ENCODE results near the gene COL27A1.

The COL27A1 gene

GRCh38 chr9:114247077-114247476 is 91.7 kb downstream of the COL27A1 start:
- no peak for ATAC-seq

GRCh38 chr9:114247491-114247890 is 92.2 kb downstream of the COL27A1 start:
- no peak for ATAC-seq
- TF ChIP-seq CREB5 (CRISPR knock-in tag; IDR thresholded peaks at IDR 0.05; ENCODE audit: low read depth) = no peak
- TF ChIP-seq PPARA (CRISPR knock-in tag; IDR thresholded peaks at IDR 0.05; ENCODE audit: borderline replicate concordance) = no peak
- TF ChIP-seq TCF4 (CRISPR knock-in tag; IDR thresholded peaks at IDR 0.05; ENCODE audit: borderline replicate concordance) = no peak
- no peak for TF ChIP-seq GLIS3 (CRISPR knock-in tag; IDR thresholded peaks at IDR 0.05)
- no peak for TF ChIP-seq ESRRG (CRISPR knock-in tag; IDR thresholded peaks at IDR 0.05)
- TF ChIP-seq TOX (CRISPR knock-in tag; IDR thresholded peaks at IDR 0.05; ENCODE audit: borderline replicate concordance) = no peak
- no peak for TF ChIP-seq ZNF8 (CRISPR knock-in tag; IDR thresholded peaks at IDR 0.05)

More at GRCh38 chr9:114247077-114247476, 91.7 kb downstream of the COL27A1 start:
- TF ChIP-seq OSR1 (CRISPR knock-in tag; IDR thresholded peaks at IDR 0.05) = no peak
- TF ChIP-seq ZNF565 (CRISPR knock-in tag; conservative IDR thresholded peaks at IDR 0.05; ENCODE audit: low read depth) = no peak

- ATAC-seq = no peak
- TF ChIP-seq, protein P1, sequence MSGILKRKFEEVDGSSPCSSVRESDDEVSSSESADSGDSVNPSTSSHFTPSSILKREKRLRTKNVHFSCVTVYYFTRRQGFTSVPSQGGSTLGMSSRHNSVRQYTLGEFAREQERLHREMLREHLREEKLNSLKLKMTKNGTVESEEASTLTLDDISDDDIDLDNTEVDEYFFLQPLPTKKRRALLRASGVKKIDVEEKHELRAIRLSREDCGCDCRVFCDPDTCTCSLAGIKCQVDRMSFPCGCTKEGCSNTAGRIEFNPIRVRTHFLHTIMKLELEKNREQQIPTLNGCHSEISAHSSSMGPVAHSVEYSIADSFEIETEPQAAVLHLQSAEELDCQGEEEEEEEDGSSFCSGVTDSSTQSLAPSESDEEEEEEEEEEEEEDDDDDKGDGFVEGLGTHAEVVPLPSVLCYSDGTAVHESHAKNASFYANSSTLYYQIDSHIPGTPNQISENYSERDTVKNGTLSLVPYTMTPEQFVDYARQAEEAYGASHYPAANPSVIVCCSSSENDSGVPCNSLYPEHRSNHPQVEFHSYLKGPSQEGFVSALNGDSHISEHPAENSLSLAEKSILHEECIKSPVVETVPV (CRISPR knock-in tag; IDR thresholded peaks at IDR 0.05) = no peak
- no peak for TF ChIP-seq CREB5 (CRISPR knock-in tag; IDR thresholded peaks at IDR 0.05; ENCODE audit: low read depth)
- TF ChIP-seq ZNF565 (CRISPR knock-in tag; conservative IDR thresholded peaks at IDR 0.05; ENCODE audit: low read depth) = no peak
- no peak for TF ChIP-seq ESRRG (CRISPR knock-in tag; IDR thresholded peaks at IDR 0.05)
- no peak for TF ChIP-seq TSHZ2 (CRISPR knock-in tag; IDR thresholded peaks at IDR 0.05)
- TF ChIP-seq SNAI2 (CRISPR knock-in tag; IDR thresholded peaks at IDR 0.05) = no peak
- TF ChIP-seq ARNTL (CRISPR knock-in tag; IDR thresholded peaks at IDR 0.05; ENCODE audit: borderline replicate concordance, low read depth) = no peak
- no peak for TF ChIP-seq ZFP3 (CRISPR knock-in tag; IDR thresholded peaks at IDR 0.05)
- no peak for TF ChIP-seq CSDC2 (CRISPR knock-in tag; IDR thresholded peaks at IDR 0.05)
- TF ChIP-seq BACH2 (CRISPR knock-in tag; IDR thresholded peaks at IDR 0.05; ENCODE audit: borderline replicate concordance) = no peak
- no peak for TF ChIP-seq ZC3H10 (CRISPR knock-in tag; IDR thresholded peaks at IDR 0.05)
- no peak for TF ChIP-seq GLIS3 (CRISPR knock-in tag; IDR thresholded peaks at IDR 0.05)
- TF ChIP-seq PATZ1 (CRISPR knock-in tag; IDR thresholded peaks at IDR 0.05; ENCODE audit: borderline replicate concordance) = no peak
- TF ChIP-seq ZNF8 (CRISPR knock-in tag; IDR thresholded peaks at IDR 0.05) = no peak
- no peak for TF ChIP-seq ZFP30 (CRISPR knock-in tag; IDR thresholded peaks at IDR 0.05)
- TF ChIP-seq TOX (CRISPR knock-in tag; IDR thresholded peaks at IDR 0.05; ENCODE audit: borderline replicate concordance) = no peak
- no peak for TF ChIP-seq TCF4 (CRISPR knock-in tag; IDR thresholded peaks at IDR 0.05; ENCODE audit: borderline replicate concordance)
- no peak for TF ChIP-seq ISL1 (CRISPR knock-in tag; IDR thresholded peaks at IDR 0.05)
- no peak for TF ChIP-seq ZNF70 (CRISPR knock-in tag; IDR thresholded peaks at IDR 0.05)
- no peak for TF ChIP-seq RARB (CRISPR knock-in tag; IDR thresholded peaks at IDR 0.05)
Measured at GRCh38 chr9:114248299-114248707, 93.0 kb downstream of the COL27A1 start.
